ENCODE data around the gene SGCA.

The SGCA gene

GRCh38 chr17:50194934-50195865, 29.4 kb downstream of the SGCA start:
- no peak for DNase-seq (ENCODE audit: low spot score)

DNA sequence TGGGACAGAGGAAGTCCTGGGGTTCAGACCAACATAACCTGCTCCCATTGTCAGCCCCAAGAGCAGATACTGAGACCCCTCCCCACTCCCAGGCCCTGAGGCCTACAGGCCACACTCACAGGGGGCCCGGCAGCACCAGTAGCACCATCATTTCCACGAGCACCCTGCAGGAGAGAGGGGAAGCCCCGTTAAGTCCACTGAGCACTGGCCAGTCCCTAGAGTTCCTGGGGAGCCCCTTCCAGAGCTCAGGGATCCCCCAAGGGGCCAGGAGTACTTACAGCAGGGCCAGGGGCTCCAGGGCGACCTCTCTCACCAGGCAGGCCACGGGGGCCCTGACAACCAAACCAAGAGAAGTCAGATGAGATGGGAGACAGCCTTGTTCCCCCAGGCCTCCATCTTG, 30.2 kb downstream of the SGCA start:
- DNase-seq (ENCODE audit: low spot score) = no peak

DNA sequence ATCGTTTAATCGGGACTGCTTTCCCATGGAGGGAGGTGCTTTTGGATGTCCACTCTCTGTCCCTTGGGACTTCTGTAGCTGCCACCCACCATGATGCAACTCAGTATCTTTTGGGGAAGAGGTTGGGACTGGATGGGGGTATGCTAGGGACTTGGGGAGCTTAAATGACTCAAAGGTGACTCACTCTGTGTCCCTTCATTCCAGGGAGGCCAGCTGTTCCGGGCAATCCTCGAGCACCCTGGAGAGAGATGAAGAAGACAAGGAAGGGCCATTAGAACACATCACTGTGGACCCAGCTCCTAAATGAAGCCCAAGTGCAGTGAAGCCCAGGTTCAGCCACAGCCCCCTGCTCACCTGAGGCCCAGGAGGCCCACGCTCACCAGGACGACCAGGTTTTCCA, 31.0 kb downstream of the SGCA start:
- no peak for DNase-seq (ENCODE audit: low spot score)

GRCh38 chr17:50198026-50198669, 32.3 kb downstream of the SGCA start:
- DNase-seq (ENCODE audit: low spot score) = no peak

GRCh38 chr17:50199211-50199802, 33.5 kb downstream of the SGCA start:
- no peak for DNase-seq (ENCODE audit: low spot score)

DNA sequence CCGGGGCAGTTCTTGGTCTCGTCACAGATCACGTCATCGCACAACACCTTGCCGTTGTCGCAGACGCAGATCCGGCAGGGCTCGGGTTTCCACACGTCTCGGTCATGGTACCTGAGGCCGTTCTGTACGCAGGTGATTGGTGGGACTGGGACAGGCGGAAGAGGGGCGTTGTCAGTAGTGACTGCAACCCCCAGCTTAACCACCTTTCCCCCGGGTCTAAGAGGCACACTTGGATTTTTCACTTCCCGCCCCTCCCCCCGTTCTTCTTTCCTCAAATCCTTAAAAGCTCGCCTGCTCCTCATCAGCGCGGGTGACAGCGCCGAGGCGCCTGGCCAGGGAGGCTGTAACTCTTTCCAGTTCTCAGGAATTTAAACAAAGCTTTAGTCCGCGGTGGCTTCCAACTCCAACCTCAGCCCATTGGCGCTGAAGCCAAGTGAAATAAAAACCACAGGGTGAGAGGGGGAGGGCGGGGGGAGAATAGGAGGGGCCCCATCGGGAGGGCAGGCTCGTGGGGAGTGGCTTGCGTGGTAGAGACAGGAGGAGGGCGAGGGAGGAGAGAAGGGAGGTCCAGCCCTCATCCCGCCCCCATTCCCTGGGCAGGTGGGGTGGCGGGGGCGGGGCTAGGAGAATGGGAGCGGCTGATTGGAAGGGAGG, 34.1 kb downstream of the SGCA start:
- DNase-seq (ENCODE audit: low spot score) = peak; percentile 95

DNA sequence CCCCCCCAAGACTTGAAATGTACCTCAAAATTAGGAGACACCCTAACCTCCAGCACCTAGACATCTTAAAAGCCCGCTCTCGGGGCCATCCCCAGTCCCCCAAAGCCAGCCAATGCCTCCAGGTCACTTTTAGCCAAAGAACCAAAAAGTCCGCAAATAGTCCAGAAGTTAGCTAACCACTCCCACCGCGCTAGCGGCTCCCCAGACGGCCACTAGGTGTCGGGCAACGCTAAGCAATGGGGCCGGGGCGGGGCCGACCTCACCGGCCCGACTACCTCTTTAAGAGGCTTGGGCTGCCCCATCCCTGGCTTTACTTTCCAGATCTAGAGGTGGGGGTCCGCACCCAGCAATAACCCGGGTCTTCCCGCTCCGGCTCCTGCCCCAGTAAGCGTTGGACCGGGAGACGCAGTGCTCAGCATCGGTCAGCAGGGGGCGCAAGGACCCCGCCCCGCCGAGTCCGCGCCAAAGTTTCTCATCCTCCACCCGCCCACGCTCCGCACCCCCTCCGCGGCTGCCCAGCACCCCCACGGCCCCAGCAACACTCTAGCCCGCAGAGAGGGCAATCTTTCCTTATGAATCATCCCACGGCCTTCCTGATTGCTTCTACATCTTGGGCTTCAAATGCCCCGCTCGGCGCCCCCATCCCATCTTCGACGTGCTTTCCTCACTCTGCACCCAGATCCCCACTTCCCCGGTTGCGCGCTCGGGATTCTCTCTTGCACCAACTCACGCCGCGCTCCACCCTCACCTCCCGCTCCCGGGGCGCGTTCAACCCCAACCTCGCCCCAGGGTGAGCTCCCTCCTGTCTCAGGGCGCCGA, 34.9 kb downstream of the SGCA start:
- DNase-seq (ENCODE audit: low spot score) = peak; percentile 82

DNA sequence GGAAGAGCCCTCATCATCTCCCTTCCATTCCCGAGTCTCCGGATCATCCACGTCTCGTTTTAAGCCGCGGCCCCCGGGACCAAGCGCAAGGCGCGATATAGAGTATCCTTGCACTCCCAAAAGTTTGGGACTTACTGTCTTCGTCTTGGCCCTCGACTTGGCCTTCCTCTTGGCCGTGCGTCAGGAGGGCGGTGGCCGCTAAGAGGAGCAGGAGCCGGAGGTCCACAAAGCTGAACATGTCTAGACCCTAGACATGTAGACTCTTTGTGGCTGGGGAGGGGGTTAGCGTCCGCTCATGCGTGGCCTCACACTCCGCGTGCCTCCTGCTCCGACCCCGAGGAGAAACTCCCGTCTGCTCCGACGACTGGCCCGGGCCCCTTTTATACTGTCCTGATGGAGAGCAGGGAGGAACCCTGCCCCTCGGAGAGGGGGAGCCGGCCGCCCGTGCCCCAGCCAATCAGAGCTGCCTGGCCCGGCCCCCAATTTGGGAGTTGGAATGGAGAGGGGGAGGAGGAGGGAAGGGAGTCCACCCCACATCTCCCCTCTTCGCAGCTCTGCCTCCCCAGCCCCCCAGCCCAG, 35.6 kb downstream of the SGCA start, which contains the start of gene COL1A1:
TSS of gene COL1A1 (minus strand) at position 356 of the 579 bp plus-strand sequence. CDS start at position 238, 118 bp downstream.
- DNase-seq (ENCODE audit: low spot score) = peak; percentile 96

DNA sequence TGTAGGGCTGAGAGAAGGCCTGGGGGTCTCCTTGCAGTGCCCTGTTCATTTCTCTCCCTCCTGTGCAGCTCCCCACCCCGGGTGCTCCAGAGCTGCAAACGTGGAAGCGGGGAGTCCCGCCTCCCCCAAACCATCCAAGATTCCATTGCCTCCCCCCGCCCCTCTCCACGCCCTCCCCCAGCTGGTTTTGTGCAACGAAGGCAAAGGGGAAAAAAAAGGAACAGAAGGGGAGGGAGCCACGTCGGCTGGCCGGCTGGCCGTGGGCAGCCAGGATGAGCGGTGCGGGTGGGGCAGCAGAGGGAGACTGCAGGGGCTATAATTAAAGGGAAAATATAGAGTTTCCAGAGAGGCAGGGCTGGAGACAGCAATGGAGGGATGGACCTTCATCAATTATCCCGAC, 37.3 kb downstream of the SGCA start:
- peak; percentile 85 for DNase-seq (ENCODE audit: low spot score)

GRCh38 chr17:50203604-50204345, 38.0 kb downstream of the SGCA start:
- DNase-seq (ENCODE audit: low spot score) = peak; percentile 90

- DNase-seq (ENCODE audit: low spot score) = no peak
These were observed 38.6 kb downstream of the SGCA start for GRCh38 chr17:50204431-50204830.

- DNase-seq (ENCODE audit: low spot score) = no peak
These were observed 39.5 kb downstream of the SGCA start for GRCh38 chr17:50205111-50205962.

DNA sequence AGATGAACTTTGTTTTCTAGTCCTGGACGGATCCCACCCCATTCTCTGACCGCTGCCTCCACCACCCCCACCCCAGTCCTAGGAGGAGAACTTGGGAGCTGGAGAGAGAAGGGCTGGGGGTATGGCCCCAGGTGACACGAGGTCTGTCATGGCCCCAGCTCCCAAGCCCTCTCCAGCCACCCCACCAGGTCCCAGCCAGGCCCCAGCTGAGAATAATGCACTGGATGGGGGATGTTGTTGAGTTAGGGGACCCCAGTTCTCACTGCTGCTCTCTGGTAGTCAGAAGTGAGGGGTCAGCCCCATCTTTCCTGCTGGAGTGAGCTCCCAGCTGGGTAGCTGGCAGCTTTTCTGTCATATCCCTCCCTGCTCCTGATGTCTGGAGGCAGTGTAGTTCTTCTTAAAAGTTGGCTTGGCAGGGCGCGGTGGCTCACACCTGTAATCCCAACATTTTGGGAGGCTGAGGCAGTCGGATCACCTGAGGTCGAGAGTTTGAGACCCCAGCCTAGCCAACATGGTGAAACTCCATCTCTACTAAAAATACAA, 40.2 kb downstream of the SGCA start:
- no peak for DNase-seq (ENCODE audit: low spot score)

GRCh38 chr17:50206604-50207293, 40.9 kb downstream of the SGCA start:
- DNase-seq (ENCODE audit: low spot score) = peak; percentile 77

- DNase-seq (ENCODE audit: low spot score) = no peak
These were observed 41.5 kb downstream of the SGCA start for GRCh38 chr17:50207315-50207714.

- DNase-seq (ENCODE audit: low spot score) = no peak
These were observed 42.2 kb downstream of the SGCA start for GRCh38 chr17:50207792-50208567.

- DNase-seq (ENCODE audit: low spot score) = no peak
These were observed 42.8 kb downstream of the SGCA start for GRCh38 chr17:50208611-50209061.

- DNase-seq (ENCODE audit: low spot score) = no peak
These were observed 43.3 kb downstream of the SGCA start for GRCh38 chr17:50209133-50209471.

Data from GM03348 (cell line).